Measurements from ENCODE around the gene ATG7.

The ATG7 gene

GRCh38 chr3:11362600-11362999 is 90.4 kb downstream of the ATG7 start:
- no peak for DNase-seq (ENCODE audit: low read depth in 2 of 2)

DNA sequence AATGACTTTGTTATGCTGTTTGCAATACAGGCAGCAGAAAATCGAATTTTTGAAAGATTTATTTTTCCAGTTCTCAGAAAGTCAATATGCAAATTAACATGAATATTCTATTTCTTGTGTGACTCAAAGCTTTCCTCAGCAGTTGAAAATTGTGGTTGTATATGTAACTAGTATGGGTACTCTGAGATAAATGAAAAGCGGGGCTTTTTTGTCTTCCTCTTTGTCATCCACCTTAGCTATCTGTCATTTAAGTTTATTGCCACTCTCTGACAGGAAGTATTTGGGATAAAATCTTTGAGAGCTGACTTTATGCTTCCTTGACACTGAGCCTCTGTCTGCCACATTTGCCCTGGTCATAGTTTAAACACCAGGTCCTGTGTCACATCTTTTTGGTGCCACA is 91.5 kb downstream of the ATG7 start:
- DNase-seq (ENCODE audit: low read depth in 2 of 2), result no peak

- DNase-seq (ENCODE audit: low read depth in 2 of 2), result no peak
Measured at GRCh38 chr3:11364181-11364580, 92.0 kb downstream of the ATG7 start.

- no peak for DNase-seq (ENCODE audit: low read depth in 2 of 2)
Measured at GRCh38 chr3:11367143-11367693, 95.0 kb downstream of the ATG7 start.

DNA sequence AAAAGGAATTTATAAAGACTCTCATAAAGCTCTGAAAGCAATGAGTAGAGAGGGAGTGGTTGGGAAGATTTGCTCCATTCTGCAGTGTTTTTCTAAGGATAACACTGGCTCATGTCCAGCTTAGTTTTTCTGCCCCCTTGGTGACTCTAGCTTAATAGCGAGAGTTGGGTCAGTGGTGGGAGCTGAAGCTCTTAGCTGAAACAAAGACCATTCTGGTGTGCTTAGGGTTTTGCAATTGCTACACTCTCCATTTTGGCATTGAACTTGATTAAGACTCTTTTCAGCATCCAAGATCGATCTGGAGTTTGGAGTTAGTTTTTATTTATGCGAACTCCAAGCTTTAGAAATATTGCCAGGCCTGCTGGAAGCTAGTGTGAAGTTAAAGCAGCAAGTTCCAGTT is 98.0 kb downstream of the ATG7 start:
- no peak for DNase-seq (ENCODE audit: low read depth in 2 of 2)

DNA sequence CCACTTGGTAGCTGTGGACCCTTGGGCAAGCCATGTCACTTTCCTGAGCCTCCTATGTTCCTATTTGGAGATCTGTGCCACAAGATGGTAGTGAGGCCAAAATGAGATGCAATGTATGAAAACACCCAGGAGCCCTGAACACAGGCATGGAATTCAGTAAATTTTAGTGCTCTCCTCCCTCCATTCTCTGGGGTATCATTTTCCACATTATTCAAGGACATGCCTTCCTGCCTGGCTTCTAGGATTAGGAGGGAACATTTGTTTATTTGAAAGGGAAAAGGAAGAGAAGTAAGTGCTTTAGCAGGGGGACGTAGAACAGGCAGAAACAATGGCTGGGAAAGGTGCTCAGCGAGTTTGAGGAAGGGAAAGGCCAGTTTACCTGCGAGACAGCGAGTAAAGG is 98.8 kb downstream of the ATG7 start:
- DNase-seq (ENCODE audit: low read depth in 2 of 2), result no peak

DNA sequence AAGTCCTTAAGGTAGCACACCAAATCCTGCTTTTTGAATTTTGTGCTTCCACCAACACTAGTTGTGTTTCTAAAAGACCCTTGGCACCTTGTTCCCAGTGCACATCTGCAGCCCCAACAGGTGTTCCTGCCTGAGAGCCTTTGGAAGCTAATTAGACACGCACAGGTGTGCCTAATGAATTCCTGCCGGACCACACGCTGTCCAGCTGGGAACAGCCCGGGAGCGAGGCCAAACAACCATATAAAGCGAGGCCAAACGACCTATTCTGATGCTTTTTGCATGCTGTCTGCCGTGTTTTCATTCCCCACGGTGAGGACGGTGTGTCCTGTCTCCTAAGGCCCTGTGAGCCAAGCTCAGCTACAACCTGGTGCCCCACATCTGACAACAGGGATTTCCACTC is 99.5 kb downstream of the ATG7 start:
- no peak for DNase-seq (ENCODE audit: low read depth in 2 of 2)

DNA sequence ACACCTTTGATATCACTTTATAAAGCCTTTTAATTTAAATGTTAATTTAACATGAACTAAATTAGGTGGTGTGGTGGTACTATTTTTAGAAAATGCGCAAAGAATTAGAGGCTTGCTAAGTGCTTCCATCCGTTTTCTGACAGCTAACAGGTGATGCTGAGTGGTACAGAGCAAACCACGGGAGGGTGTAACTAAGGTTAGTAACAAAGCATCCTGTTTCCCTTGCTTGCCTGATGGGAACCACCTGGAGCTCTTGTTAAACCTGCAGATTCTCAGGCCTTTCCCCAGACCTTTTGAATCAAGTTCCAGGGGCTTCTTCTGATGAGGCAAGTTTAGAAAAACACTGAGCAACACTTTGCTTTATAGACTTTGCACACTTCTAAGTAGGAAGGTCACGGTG is 101.0 kb downstream of the ATG7 start:
- DNase-seq (ENCODE audit: low read depth in 2 of 2), result no peak

GRCh38 chr3:11373654-11374053 is 101.5 kb downstream of the ATG7 start:
- DNase-seq (ENCODE audit: low read depth in 2 of 2), result no peak

DNA sequence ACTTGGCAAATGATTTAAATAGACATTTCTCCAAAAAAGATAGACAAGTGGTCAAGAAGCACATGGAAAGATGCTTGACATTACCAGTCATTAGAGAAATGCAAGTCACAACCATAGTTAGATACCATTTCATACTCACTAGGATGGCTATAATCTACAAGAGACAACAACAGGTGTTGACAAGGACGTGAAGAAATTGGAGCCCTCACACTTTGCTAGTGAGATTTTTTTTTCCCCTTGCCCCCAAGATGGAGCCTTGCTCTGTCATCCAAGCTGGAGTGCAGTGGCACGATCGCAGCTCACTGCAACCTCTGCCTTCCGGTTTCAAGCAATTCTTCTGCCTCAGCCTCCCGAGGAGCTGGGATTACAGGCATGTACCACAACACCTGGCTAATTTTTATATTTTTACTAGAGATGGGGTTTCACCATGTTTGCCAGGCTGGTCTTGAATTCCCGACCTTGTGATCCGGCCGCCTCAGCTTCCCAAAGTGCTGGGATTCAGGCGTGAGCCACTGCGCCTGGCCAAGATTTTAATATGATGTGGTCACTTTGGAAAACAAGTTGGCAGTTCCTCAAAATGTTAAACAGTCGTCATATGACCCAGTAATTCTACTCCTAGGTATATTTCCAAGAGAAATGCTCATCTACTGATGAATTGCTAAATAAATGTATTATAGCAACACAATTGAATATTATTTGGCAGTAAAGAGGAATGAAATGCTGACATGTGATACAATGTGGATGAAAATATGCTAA is 103.3 kb downstream of the ATG7 start:
- no peak for DNase-seq (ENCODE audit: low read depth in 2 of 2)

DNA sequence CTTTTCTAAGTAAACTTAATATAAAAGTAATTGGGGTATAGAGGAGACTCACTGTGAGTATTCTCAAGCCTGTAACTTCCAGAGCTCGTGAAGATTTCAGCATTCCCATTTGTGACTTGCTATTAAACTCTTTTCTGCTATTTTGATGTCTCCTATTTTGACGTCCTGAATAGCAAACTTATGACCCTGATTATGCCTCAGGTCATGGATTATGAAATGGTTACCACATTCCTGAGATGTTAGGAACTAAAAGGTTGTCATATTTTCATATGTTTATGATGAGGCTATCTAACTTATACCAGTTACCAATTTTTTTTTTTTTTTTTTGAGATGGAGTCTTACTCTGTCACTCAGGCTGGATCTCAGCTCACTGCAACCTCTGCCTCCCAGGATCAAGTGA is 105.5 kb downstream of the ATG7 start:
- no peak for DNase-seq (ENCODE audit: low read depth in 2 of 2)

GRCh38 chr3:11379238-11379823 is 107.1 kb downstream of the ATG7 start:
- DNase-seq (ENCODE audit: low read depth in 2 of 2), result no peak

DNA sequence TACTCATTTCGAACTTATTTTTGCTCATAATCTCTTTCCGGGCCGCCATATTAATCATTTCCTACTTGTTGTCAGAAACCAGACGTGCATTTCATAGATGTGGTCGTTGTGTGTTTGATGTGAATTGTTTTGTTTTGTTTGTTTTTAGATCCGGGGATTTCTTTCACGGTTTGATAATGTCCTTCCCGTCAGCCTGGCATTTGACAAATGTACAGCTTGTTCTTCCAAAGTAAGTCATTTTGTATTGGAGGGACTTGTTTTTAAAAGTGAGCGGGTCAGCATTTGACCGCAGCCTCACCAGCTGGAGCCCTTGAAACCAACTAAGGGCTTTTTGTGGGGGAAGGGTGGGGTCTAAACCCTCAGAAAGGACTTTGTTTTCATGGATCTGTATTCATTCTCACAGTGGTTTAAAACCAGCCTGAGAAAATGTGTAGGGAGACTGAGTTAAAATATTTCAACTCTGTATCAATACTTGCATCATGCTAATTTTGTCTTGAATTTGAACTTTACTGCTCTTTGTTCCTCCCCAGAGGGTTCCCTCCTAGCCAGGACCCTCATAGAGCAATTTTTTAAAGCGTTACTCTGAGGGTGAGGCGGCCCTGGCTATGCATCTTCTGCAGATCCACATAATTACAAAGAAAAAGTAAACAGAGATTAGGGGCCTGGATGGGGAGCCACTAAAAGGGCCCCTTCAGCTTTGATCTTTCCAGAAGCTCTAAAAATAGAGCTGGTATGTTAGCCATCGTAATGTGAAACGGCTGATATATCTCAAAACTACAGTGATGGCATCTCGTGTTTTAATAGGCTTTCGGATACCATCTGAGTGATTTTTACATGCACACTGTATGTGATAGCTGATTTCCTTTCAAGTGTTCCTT is 107.9 kb downstream of the ATG7 start:
- DNase-seq (ENCODE audit: low read depth in 2 of 2), result no peak

- no peak for DNase-seq (ENCODE audit: low read depth in 2 of 2)
Measured at GRCh38 chr3:11381141-11381540, 108.9 kb downstream of the ATG7 start.

DNA sequence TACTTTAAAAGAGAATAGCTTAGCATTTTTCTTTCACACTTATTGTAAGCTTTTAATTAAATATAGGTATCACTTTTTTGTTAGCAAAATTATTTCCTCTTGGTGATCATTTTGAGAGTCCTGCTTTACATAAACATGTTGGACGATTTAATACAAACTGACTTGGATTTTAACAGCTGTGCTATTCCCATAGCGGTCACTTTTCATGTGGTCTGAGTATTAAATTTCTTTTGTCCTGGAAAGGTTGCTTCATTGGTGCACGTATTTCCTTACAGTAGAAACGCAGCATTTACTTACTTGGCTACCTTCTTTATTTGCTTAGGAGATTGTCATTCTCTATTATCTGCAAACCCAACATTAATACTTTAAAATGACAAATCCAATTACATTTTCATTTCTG is 109.4 kb downstream of the ATG7 start:
- no peak for DNase-seq (ENCODE audit: low read depth in 2 of 2)

DNA sequence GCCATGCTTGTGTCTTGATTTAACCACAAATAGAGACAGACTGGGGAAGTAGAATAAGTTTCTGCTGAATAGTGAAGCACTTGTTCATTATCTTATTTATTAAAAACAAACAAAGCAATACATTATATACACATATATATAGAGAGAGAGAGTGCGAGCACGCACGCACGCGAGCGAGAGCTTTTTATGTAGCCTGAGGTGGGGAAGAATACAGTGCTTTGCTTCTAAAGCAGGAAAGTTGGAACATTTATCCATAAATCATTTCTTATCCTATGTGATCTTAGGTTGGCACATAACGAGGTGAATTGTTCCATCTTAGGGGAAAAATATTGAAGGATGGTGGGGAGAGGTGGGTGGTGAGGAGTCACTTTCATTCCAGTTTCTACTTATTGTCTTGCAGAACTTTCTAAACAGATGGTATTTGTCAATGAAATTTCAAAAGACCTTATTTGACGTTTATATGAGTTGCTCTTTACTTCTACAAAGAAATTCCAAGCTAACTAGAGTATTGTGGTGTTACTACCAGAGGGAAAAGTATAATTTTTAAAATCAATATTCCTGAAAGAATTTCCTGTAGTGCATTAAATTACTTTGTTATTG is 110.0 kb downstream of the ATG7 start:
- DNase-seq (ENCODE audit: low read depth in 2 of 2), result no peak

- no peak for DNase-seq (ENCODE audit: low read depth in 2 of 2)
Measured at GRCh38 chr3:11384074-11384473, 111.9 kb downstream of the ATG7 start.

- DNase-seq (ENCODE audit: low read depth in 2 of 2), result no peak
Measured at GRCh38 chr3:11385326-11385725, 113.1 kb downstream of the ATG7 start.

DNA sequence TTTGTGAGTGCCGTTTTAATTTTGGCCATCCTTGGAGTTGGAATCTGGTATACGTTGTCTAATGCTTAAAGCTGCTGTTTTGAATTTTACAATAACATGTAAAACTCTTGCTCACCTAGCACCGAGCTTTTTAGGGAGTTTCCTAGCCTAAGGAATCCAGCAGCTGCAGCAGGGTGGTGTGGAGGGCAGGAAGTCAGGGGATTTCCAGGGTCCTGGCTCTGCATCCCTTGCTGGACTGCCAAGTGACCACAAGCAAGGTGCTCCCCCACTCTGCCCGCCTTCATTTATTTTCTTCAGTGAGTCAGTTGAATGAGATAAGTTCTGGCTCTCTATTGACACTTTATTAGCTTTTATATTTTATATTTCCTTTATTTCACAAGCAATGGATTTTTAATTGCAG is 113.7 kb downstream of the ATG7 start:
- no peak for DNase-seq (ENCODE audit: low read depth in 2 of 2)

GRCh38 chr3:11386465-11387113 is 114.4 kb downstream of the ATG7 start:
- DNase-seq (ENCODE audit: low read depth in 2 of 2), result no peak

GRCh38 chr3:11389386-11390268 is 117.4 kb downstream of the ATG7 start:
- DNase-seq (ENCODE audit: low read depth in 2 of 2), result no peak

Data from stimulated activated CD8-positive, alpha-beta memory T cell treated with anti-CD3 and anti-CD28 coated beads, Interleukin-15, amount 100 ng/mL, for 4 hours (primary cell).